Ascending aorta (tissue), 2 donors: Measurements from ENCODE around the gene CTNNBIP1. TPM values are rescaled to one million over a fixed set of nuclear protein-coding genes. Genes with fewer than 3 reads are reported as not detected.

Experiments used
- DNase-seq, 2 donors: peaks; one replicate each; pipeline ENCODE4 v3.0.0-alpha.2; 2019; ENCODE audit warnings: low spot score in 2 of 2
- H3K27ac ChIP-seq, 2 donors: fragments of 200-600 bp; sonication (generic); one replicate each; pipeline ENCODE4 v1.5.1; 2016 to 2017; ENCODE audit warnings: mild to moderate bottlenecking in 1 of 2
- H3K27me3 ChIP-seq: fragments of 200-600 bp; sonication (generic); one replicate; pipeline ENCODE4 v1.5.1; 2017
- H3K36me3 ChIP-seq, 2 donors: fragments of 200-600 bp; sonication (generic); one replicate each; pipeline ENCODE4 v1.5.1; 2016
- H3K4me1 ChIP-seq, 2 donors: fragments of 200-600 bp; sonication (generic); one replicate each; pipeline ENCODE4 v1.5.1; 2016 to 2017; ENCODE audit warnings: mild to moderate bottlenecking in 1 of 2
- H3K4me3 ChIP-seq, 2 donors: fragments of 200-600 bp; sonication (generic); one replicate each; pipeline ENCODE4 v1.5.1; 2016 to 2017; ENCODE audit warnings: mild to moderate bottlenecking in 1 of 2
- H3K9me3 ChIP-seq, 2 donors: fragments of 200-600 bp; sonication (generic); one replicate each; pipeline ENCODE4 v1.5.1; 2016
- CTCF ChIP-seq, 3 experiments: fragments of 200-600 bp in 2 of 3; fragments of 450-650 bp in 1 of 3; sonication (generic) in 2 of 3; IDR thresholded peaks; one replicate each; pipeline ENCODE4 v1.5.1; 2016 to 2019; ENCODE audit warnings: antibody characterized with exemption in 3 of 3, mild to moderate bottlenecking in 1 of 3, moderate library complexity in 1 of 3
- intact Hi-C: fragments of 100-400 bp; cut with DNase I; formaldehyde crosslinking; loops from one replicate; pipeline ENCODE4 v1.15.1; 2023
- total RNA-seq: library from RNA; depleted of rRNA; stranded (reverse); fragments of >200 nt; gene quantifications from one replicate; pipeline ENCODE4 v1.1.0, GENCODE V29; 2016

Gene CTNNBIP1
- total RNA-seq, 1 donor from 2014 or later, result 74.1 TPM

- Histone ChIP-seq H3K4me3 (no peak overlapping the region), H3K9me3 (no peaks in the 10 kb centered on the region), H3K4me1 (peaks cover 0 to 3% of the 10 kb centered on the region in 2 donors), H3K27ac (no peak overlapping the region), H3K36me3 (no peaks in the 10 kb centered on the region), H3K27me3 (no peaks in the 10 kb centered on the region)
- no peak for TF ChIP-seq CTCF (IDR thresholded peaks at IDR 0.05)
- no peak for DNase-seq
- intact Hi-C loops, result no loop called here
Observed at GRCh38 chr1:9916452-9916851, 6.4 kb upstream of the CTNNBIP1 start.

GRCh38 chr1:9914610-9914937 is 4.5 kb upstream of the CTNNBIP1 start:
- intact Hi-C loops, result loop anchor here (5.0 kb wide), 1 partner anchor 327 kb away; the partner anchor contains the start of gene TMEM201
- Histone ChIP-seq H3K9me3 (no peaks in the 10 kb centered on the region), H3K4me3 (no peak overlapping the region), H3K27ac (no peak overlapping the region), H3K27me3 (no peaks in the 10 kb centered on the region), H3K36me3 (no peaks in the 10 kb centered on the region), H3K4me1 (peaks cover 0 to 6% of the 10 kb centered on the region in 2 donors)
- DNase-seq, result no peak
- TF ChIP-seq CTCF (IDR thresholded peaks at IDR 0.05), result no peak

- TF ChIP-seq CTCF (IDR thresholded peaks at IDR 0.05), result no peak
- no peaks in the 10 kb centered on the region for H3K36me3 ChIP-seq
- peaks cover 5 to 16% of the 10 kb centered on the region in 2 donors for H3K4me1 ChIP-seq
- no peaks in the 10 kb centered on the region for H3K9me3 ChIP-seq
- peak overlapping the region in 1 of 2 donors; percentile 92 for H3K27ac ChIP-seq
- no peaks in the 10 kb centered on the region for H3K27me3 ChIP-seq
- H3K4me3 ChIP-seq, result no peak overlapping the region
- intact Hi-C loops, result loop anchor here (5.0 kb wide), 1 partner anchor 325 kb away; the partner anchor contains the start of gene TMEM201
- DNase-seq, result peak in 1 of 2 donors; percentile 43
Observed at GRCh38 chr1:9912264-9912936, 2.3 kb upstream of the CTNNBIP1 start.

- no peak for TF ChIP-seq CTCF (IDR thresholded peaks at IDR 0.05)
- intact Hi-C loops, result loop anchor here (1.0 to 5.0 kb wide), 5 partner anchors 10 to 323 kb away; partner anchors contain the start of genes KIF1B, LZIC, NMNAT1 and TMEM201
- peaks cover 5 to 16% of the 10 kb centered on the region in 2 donors for H3K4me1 ChIP-seq
Observed at GRCh38 chr1:9910423-9911178, 532 bp upstream of the CTNNBIP1 start.

GRCh38 chr1:9909234-9910046 is 629 bp downstream of the CTNNBIP1 start:
- Histone ChIP-seq H3K9me3 (no peaks in the 10 kb centered on the region), H3K27me3 (no peaks in the 10 kb centered on the region), H3K4me3 (peak overlapping the region; percentile 93 to 99), H3K27ac (peak overlapping the region; percentile 58 to 77), H3K4me1 (peaks cover 5 to 16% of the 10 kb centered on the region in 2 donors), H3K36me3 (no peaks in the 10 kb centered on the region)
- peak in 1 of 3 experiments; percentile 3 for TF ChIP-seq CTCF (IDR thresholded peaks at IDR 0.05)
- intact Hi-C loops, result loop anchor here (1.0 to 5.0 kb wide), 5 partner anchors 9 to 322 kb away; partner anchors contain the start of genes KIF1B, LZIC, NMNAT1 and TMEM201
- peak in 1 of 2 donors; percentile 65 for DNase-seq

More at GRCh38 chr1:9910423-9911178, 532 bp upstream of the CTNNBIP1 start:
- no peaks in the 10 kb centered on the region for H3K27me3 ChIP-seq
- H3K9me3 ChIP-seq, result no peaks in the 10 kb centered on the region
- peak; percentile 99 to 100 for DNase-seq
- peak overlapping the region; percentile 80 to 92 for H3K27ac ChIP-seq
- no peaks in the 10 kb centered on the region for H3K36me3 ChIP-seq
- peak overlapping the region; percentile 64 to 65 for H3K4me3 ChIP-seq
